Rectal smooth muscle tissue (tissue), 1 donor: ENCODE data around the gene SLC6A18.

Source experiments
- H3K27ac ChIP-seq: one replicate; pipeline ENCODE4 v1.7.0; 2013; ENCODE audit warnings: low read depth, low read length, inconsistent platforms
- H3K27me3 ChIP-seq: one replicate; pipeline ENCODE4 v1.7.0; 2013; ENCODE audit warnings: low read length; ENCODE audit not compliant: control insufficient read depth, insufficient read depth
- H3K36me3 ChIP-seq: one replicate; pipeline ENCODE4 v1.7.0; 2013; ENCODE audit warnings: low read length; ENCODE audit not compliant: control insufficient read depth, insufficient read depth
- H3K4me1 ChIP-seq: one replicate; pipeline ENCODE4 v1.7.0; 2013; ENCODE audit warnings: low read length; ENCODE audit not compliant: control insufficient read depth, insufficient read depth
- H3K4me3 ChIP-seq: one replicate; pipeline ENCODE4 v1.7.0; 2013; ENCODE audit warnings: low read length
- H3K9ac ChIP-seq: one replicate; pipeline ENCODE4 v1.7.0; 2013; ENCODE audit warnings: low read length

Gene SLC6A18

GRCh38 chr5:1209489-1209852, 15.7 kb upstream of the SLC6A18 start:
- Histone ChIP-seq H3K27me3 (no peaks in the 10 kb centered on the region), H3K4me3 (no peak overlapping the region), H3K27ac (no peak overlapping the region), H3K9ac (no peak overlapping the region), H3K36me3 (no peaks in the 10 kb centered on the region), H3K4me1 (no peaks in the 10 kb centered on the region)

- Histone ChIP-seq H3K36me3 (no peaks in the 10 kb centered on the region), H3K27me3 (no peaks in the 10 kb centered on the region), H3K4me1 (no peaks in the 10 kb centered on the region), H3K27ac (no peak overlapping the region), H3K4me3 (no peak overlapping the region), H3K9ac (no peak overlapping the region)
These were observed 15.0 kb upstream of the SLC6A18 start for GRCh38 chr5:1209896-1210776.

GRCh38 chr5:1210832-1211251, 14.3 kb upstream of the SLC6A18 start:
- no peaks in the 10 kb centered on the region for H3K36me3 ChIP-seq
- H3K27me3 ChIP-seq: no peaks in the 10 kb centered on the region
- H3K4me3 ChIP-seq: no peak overlapping the region
- H3K27ac ChIP-seq: no peak overlapping the region
- H3K9ac ChIP-seq: no peak overlapping the region
- no peaks in the 10 kb centered on the region for H3K4me1 ChIP-seq

GRCh38 chr5:1211701-1212100, 13.5 kb upstream of the SLC6A18 start:
- Histone ChIP-seq H3K27ac (no peak overlapping the region), H3K27me3 (no peaks in the 10 kb centered on the region), H3K4me1 (no peaks in the 10 kb centered on the region)

GRCh38 chr5:1212271-1212670, 12.9 kb upstream of the SLC6A18 start:
- Histone ChIP-seq H3K27me3 (no peaks in the 10 kb centered on the region), H3K4me3 (no peak overlapping the region), H3K27ac (no peak overlapping the region), H3K4me1 (no peaks in the 10 kb centered on the region), H3K36me3 (no peaks in the 10 kb centered on the region), H3K9ac (no peak overlapping the region)

More at GRCh38 chr5:1211701-1212100, 13.5 kb upstream of the SLC6A18 start:
- Histone ChIP-seq H3K36me3 (no peaks in the 10 kb centered on the region), H3K4me3 (no peak overlapping the region), H3K9ac (no peak overlapping the region)

GRCh38 chr5:1212881-1213280, 12.3 kb upstream of the SLC6A18 start:
- no peak overlapping the region for H3K27ac ChIP-seq
- H3K4me1 ChIP-seq: no peaks in the 10 kb centered on the region
- H3K27me3 ChIP-seq: no peaks in the 10 kb centered on the region
- no peak overlapping the region for H3K9ac ChIP-seq
- H3K36me3 ChIP-seq: no peaks in the 10 kb centered on the region
- no peak overlapping the region for H3K4me3 ChIP-seq

GRCh38 chr5:1213508-1214162, 11.5 kb upstream of the SLC6A18 start:
- Histone ChIP-seq H3K4me1 (no peaks in the 10 kb centered on the region), H3K27ac (no peak overlapping the region), H3K9ac (no peak overlapping the region), H3K27me3 (no peaks in the 10 kb centered on the region), H3K36me3 (no peaks in the 10 kb centered on the region), H3K4me3 (no peak overlapping the region)

- Histone ChIP-seq H3K27ac (no peak overlapping the region), H3K27me3 (no peaks in the 10 kb centered on the region), H3K36me3 (no peaks in the 10 kb centered on the region), H3K4me1 (no peaks in the 10 kb centered on the region), H3K9ac (no peak overlapping the region), H3K4me3 (no peak overlapping the region)
These were observed 10.8 kb upstream of the SLC6A18 start for GRCh38 chr5:1214163-1214935.

GRCh38 chr5:1214936-1215220, 10.3 kb upstream of the SLC6A18 start:
- Histone ChIP-seq H3K4me3 (no peak overlapping the region), H3K36me3 (no peaks in the 10 kb centered on the region), H3K27me3 (no peaks in the 10 kb centered on the region), H3K9ac (no peak overlapping the region), H3K4me1 (no peaks in the 10 kb centered on the region), H3K27ac (no peak overlapping the region)

- Histone ChIP-seq H3K36me3 (no peaks in the 10 kb centered on the region), H3K9ac (no peak overlapping the region), H3K4me3 (no peak overlapping the region), H3K27ac (no peak overlapping the region), H3K27me3 (no peaks in the 10 kb centered on the region), H3K4me1 (no peaks in the 10 kb centered on the region)
These were observed 9.7 kb upstream of the SLC6A18 start for GRCh38 chr5:1215320-1216096.

GRCh38 chr5:1216211-1216917, 8.8 kb upstream of the SLC6A18 start:
- Histone ChIP-seq H3K9ac (no peak overlapping the region), H3K27ac (no peak overlapping the region), H3K27me3 (no peaks in the 10 kb centered on the region), H3K36me3 (no peaks in the 10 kb centered on the region), H3K4me3 (no peak overlapping the region), H3K4me1 (no peaks in the 10 kb centered on the region)
